Fibroblast of lung (primary cell): Measurements from ENCODE around the gene TRIM6.

Source experiments
- EZH2 ChIP-seq: IDR thresholded peaks from 2 replicates; pipeline ENCODE4 v1.5.1; 2012; ENCODE audit warnings: low read length, control low read depth, mild to moderate bottlenecking; ENCODE audit errors: missing control alignments
- TF ChIP-seq, protein P1 (sequence below), 2 donors: IDR thresholded peaks in 1 of 2; conservative IDR thresholded peaks in 1 of 2; 1 replicate in 1 of 2; 2 replicates in 1 of 2; pipeline ENCODE4 v1.5.1; 2011 to 2012; ENCODE audit warnings: low read length in 2 of 2, control low read depth in 1 of 2, inconsistent platforms in 1 of 2, low read depth in 1 of 2, mild to moderate bottlenecking in 1 of 2

DNA sequence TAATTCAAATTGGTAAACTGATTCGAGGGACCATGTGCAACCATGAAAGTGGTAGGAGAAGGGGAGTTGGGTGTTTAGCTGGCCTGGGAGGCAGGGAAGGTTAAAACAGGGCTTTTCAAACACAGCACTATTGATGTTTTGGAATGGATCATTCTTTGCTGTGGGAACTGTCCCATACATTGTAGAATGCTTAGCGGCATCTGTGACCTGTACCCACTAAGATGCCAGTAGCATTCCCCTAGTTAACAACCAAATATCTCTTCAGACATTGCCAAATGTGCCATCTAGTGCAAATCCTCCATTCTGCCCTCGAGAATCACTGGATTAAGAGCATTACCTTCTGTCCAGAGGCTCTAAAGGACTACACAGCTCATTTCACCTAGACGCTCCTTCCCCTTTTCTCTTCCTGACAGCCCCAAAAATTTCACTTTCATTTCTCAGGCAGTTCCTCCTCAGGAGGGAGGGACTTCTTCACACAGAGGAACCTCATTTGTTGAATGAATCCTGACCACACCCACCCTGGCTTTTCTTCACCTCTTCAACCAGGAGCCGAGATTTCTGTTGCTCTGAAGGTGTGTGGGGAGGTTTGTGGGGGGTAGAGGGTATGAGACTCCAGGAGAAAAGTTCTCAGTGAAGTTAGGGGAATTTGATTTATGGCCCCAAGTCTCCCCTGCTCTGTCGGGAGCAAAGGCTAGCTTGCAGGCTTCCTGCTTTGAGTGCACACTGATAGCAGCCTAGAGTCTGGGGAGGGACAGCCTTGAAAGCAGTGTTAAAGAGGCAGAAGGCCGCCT is 28.2 kb downstream of the TRIM6 start, which contains the start of gene TRIM34:
- TF ChIP-seq, protein P1, sequence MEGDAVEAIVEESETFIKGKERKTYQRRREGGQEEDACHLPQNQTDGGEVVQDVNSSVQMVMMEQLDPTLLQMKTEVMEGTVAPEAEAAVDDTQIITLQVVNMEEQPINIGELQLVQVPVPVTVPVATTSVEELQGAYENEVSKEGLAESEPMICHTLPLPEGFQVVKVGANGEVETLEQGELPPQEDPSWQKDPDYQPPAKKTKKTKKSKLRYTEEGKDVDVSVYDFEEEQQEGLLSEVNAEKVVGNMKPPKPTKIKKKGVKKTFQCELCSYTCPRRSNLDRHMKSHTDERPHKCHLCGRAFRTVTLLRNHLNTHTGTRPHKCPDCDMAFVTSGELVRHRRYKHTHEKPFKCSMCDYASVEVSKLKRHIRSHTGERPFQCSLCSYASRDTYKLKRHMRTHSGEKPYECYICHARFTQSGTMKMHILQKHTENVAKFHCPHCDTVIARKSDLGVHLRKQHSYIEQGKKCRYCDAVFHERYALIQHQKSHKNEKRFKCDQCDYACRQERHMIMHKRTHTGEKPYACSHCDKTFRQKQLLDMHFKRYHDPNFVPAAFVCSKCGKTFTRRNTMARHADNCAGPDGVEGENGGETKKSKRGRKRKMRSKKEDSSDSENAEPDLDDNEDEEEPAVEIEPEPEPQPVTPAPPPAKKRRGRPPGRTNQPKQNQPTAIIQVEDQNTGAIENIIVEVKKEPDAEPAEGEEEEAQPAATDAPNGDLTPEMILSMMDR (conservative IDR thresholded peaks at IDR 0.05 in 1 of 2, IDR thresholded peaks at IDR 0.05 in 1 of 2; ENCODE audit: low read depth in 1 of 2, low read length in 2 of 2), result no peak
- no peak for TF ChIP-seq EZH2
